HepG2 (cell line): Measurements from ENCODE around the gene RNH1. TPM values are rescaled to one million over a fixed set of nuclear protein-coding genes. Genes with fewer than 3 reads are reported as not detected.
A peak's percentile ranks its signal among the peaks of the same experiment; 100 is the strongest.

ENCODE experiments used
- AGO2 ChIP-seq: fragments of 200-400 bp; formaldehyde crosslinking; optimal IDR thresholded peaks from 2 replicates; pipeline ENCODE3; 2017; ENCODE audit warnings: mild to moderate bottlenecking, low read depth, low read length, moderate library complexity
- AHR ChIP-seq: IDR thresholded peaks from 2 replicates; pipeline ENCODE4 v1.6.1; 2018; ENCODE audit warnings: missing genetic modification reagents, missing compliant biosample characterization
- GATA4 ChIP-seq: sonication (generic); IDR thresholded peaks from 2 replicates; pipeline ENCODE4 v1.6.1; 2016; ENCODE audit warnings: antibody characterized with exemption, low read depth, borderline replicate concordance
- KDM6A ChIP-seq: IDR thresholded peaks from 2 replicates; pipeline ENCODE4 v1.6.1; 2016; ENCODE audit warnings: low read depth
- MIER3 ChIP-seq: IDR thresholded peaks from 2 replicates; pipeline ENCODE4 v1.6.1; 2016; ENCODE audit warnings: missing compliant biosample characterization, borderline replicate concordance
- NR1H2 ChIP-seq: sonication (generic); formaldehyde crosslinking; IDR thresholded peaks from 2 replicates; pipeline ENCODE4 v1.8.1; 2022; ENCODE audit warnings: low read depth, missing genetic modification reagents, borderline replicate concordance
- POLR2A ChIP-seq, 2 experiments: IDR thresholded peaks; 2 replicates each; pipeline ENCODE4 v1.6.1; 2011; ENCODE audit warnings: low read depth in 2 of 2, low read length in 2 of 2, mild to moderate bottlenecking in 1 of 2, moderate library complexity in 1 of 2; ENCODE audit not compliant: insufficient read depth in 1 of 2
- RORA ChIP-seq: sonication (generic); formaldehyde crosslinking; IDR thresholded peaks from 2 replicates; pipeline ENCODE4 v1.5.0; 2020; ENCODE audit warnings: mild to moderate bottlenecking, missing genetic modification reagents, moderate library complexity
- ZNF563 ChIP-seq: sonication (generic); formaldehyde crosslinking; IDR thresholded peaks from 2 replicates; pipeline ENCODE4 v1.8.0; 2022; ENCODE audit warnings: mild to moderate bottlenecking, moderate library complexity, missing genetic modification reagents
- ZNF703 ChIP-seq: sonication (generic); formaldehyde crosslinking; IDR thresholded peaks from 2 replicates; pipeline ENCODE4 v1.5.1; 2020; ENCODE audit warnings: missing genetic modification reagents, mild to moderate bottlenecking, moderate library complexity, borderline replicate concordance
- ZNF749 ChIP-seq: sonication (generic); formaldehyde crosslinking; IDR thresholded peaks from 2 replicates; pipeline ENCODE4 v1.8.0; 2022; ENCODE audit warnings: mild to moderate bottlenecking, missing genetic modification reagents, moderate library complexity, borderline replicate concordance
- polyA plus RNA-seq, 8 experiments: library from polyadenylated mRNA; depleted of rRNA in 3 of 8; stranded (reverse) in 7 of 8; unstranded in 1 of 8; fragments of >200 nt; fragmentation: Illumina TruSeq in 4 of 8; extraction: Trizol in 4 of 8; gene quantifications; 2 replicates each; pipeline versions ENCODE4 v1.2.1 to v1.2.3, GENCODE V29; 2011 to 2016; ENCODE audit warnings: low read depth in 4 of 8, missing spikeins in 1 of 8, mixed read lengths in 1 of 8; ENCODE audit not compliant: insufficient read depth in 1 of 8
- total RNA-seq, 5 experiments: library from RNA; depleted of rRNA; stranded (reverse); fragments of >200 nt; fragmentation: Illumina TruSeq; extraction: Trizol; gene quantifications; 2 replicates each; pipeline ENCODE4 v1.2.3, GENCODE V29; 2016; ENCODE audit warnings: low read depth in 1 of 5
- TF ChIP-seq, protein P1 (sequence below): IDR thresholded peaks from 2 replicates; pipeline ENCODE4 v1.6.1; 2016; ENCODE audit warnings: low read depth, borderline replicate concordance
- TF ChIP-seq, protein P2 (sequence below): sonication (generic); formaldehyde crosslinking; IDR thresholded peaks from 2 replicates; pipeline ENCODE4 v1.5.0; 2020; ENCODE audit warnings: mild to moderate bottlenecking, missing genetic modification reagents, borderline replicate concordance
- TF ChIP-seq, protein P3 (sequence below): sonication (generic); formaldehyde crosslinking; IDR thresholded peaks from 2 replicates; pipeline ENCODE4 v1.9.0; 2021; ENCODE audit warnings: missing genetic modification reagents, borderline replicate concordance
- TF ChIP-seq, protein P4 (sequence below): sonication (generic); formaldehyde crosslinking; IDR thresholded peaks from 2 replicates; pipeline ENCODE4 v1.4.0; 2020; ENCODE audit warnings: missing genetic modification reagents

The RNH1 gene
- total and polyA plus RNA-seq, 2 of the 13 experiments (the other 11 are each of a cell fraction or from before 2014, with no cell fraction given), result 36.0 to 74.1 TPM

DNA sequence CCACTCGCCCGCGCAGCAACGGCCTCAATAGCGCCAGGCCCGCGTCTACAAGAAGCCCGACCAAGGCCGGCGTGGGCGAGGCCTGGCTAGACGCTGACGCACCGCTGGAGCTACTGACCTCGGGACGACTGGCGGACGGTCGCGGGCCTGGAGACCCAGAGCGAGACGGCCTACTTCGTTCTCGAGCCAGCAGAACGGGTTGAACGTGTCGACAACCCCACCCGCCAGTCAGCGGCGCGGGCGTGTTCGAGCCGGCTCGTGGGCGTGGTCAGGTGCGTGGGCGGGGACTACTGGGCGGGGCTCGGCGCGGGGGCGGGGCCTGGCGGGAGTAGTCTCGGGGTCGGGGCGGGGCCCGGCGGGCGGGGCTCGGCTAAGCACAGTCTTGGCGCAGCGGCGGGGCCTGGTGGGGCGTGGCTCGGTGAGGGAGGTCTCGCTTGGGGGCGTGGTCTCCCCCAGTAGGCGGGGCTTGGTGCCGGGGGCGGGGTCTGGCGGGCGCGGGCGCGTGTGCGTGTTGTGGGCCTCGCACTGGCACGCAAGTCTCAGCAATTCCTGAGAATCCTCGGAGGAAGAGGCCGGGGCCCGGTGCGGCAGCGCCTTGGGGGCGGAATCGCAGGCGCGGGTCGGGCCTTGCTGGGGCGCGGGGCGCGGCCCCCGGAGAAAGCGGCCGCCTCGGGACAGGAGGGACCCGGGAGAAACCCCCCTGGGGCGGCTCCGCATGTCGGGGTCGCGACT lies at the start of gene RNH1 (continued):
- TF ChIP-seq RORA (CRISPR knock-in tag) (no peak), AGO2 (no peak), KDM6A (CRISPR knock-in tag) (no peak), POLR2A (IDR thresholded peaks at IDR 0.05; ENCODE audit: insufficient read depth in 1 of 2, low read depth in 2 of 2, low read length in 2 of 2) (peak; percentile 72 to 80), NR1H2 (no peak), ZNF749 (CRISPR knock-in tag) (no peak), AHR (0 out of 2 replicates have a peak, but pooled peaks have one; percentile 4), GATA4 (no peak), ZNF703 (CRISPR knock-in tag) (no peak), MIER3 (0 out of 2 replicates have a peak, but pooled peaks have one; percentile 16), ZNF563 (CRISPR knock-in tag) (no peak)
- TF ChIP-seq, protein P1, sequence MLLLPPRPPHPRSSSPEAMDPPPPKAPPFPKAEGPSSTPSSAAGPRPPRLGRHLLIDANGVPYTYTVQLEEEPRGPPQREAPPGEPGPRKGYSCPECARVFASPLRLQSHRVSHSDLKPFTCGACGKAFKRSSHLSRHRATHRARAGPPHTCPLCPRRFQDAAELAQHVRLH, result no peak
- TF ChIP-seq, protein P2, sequence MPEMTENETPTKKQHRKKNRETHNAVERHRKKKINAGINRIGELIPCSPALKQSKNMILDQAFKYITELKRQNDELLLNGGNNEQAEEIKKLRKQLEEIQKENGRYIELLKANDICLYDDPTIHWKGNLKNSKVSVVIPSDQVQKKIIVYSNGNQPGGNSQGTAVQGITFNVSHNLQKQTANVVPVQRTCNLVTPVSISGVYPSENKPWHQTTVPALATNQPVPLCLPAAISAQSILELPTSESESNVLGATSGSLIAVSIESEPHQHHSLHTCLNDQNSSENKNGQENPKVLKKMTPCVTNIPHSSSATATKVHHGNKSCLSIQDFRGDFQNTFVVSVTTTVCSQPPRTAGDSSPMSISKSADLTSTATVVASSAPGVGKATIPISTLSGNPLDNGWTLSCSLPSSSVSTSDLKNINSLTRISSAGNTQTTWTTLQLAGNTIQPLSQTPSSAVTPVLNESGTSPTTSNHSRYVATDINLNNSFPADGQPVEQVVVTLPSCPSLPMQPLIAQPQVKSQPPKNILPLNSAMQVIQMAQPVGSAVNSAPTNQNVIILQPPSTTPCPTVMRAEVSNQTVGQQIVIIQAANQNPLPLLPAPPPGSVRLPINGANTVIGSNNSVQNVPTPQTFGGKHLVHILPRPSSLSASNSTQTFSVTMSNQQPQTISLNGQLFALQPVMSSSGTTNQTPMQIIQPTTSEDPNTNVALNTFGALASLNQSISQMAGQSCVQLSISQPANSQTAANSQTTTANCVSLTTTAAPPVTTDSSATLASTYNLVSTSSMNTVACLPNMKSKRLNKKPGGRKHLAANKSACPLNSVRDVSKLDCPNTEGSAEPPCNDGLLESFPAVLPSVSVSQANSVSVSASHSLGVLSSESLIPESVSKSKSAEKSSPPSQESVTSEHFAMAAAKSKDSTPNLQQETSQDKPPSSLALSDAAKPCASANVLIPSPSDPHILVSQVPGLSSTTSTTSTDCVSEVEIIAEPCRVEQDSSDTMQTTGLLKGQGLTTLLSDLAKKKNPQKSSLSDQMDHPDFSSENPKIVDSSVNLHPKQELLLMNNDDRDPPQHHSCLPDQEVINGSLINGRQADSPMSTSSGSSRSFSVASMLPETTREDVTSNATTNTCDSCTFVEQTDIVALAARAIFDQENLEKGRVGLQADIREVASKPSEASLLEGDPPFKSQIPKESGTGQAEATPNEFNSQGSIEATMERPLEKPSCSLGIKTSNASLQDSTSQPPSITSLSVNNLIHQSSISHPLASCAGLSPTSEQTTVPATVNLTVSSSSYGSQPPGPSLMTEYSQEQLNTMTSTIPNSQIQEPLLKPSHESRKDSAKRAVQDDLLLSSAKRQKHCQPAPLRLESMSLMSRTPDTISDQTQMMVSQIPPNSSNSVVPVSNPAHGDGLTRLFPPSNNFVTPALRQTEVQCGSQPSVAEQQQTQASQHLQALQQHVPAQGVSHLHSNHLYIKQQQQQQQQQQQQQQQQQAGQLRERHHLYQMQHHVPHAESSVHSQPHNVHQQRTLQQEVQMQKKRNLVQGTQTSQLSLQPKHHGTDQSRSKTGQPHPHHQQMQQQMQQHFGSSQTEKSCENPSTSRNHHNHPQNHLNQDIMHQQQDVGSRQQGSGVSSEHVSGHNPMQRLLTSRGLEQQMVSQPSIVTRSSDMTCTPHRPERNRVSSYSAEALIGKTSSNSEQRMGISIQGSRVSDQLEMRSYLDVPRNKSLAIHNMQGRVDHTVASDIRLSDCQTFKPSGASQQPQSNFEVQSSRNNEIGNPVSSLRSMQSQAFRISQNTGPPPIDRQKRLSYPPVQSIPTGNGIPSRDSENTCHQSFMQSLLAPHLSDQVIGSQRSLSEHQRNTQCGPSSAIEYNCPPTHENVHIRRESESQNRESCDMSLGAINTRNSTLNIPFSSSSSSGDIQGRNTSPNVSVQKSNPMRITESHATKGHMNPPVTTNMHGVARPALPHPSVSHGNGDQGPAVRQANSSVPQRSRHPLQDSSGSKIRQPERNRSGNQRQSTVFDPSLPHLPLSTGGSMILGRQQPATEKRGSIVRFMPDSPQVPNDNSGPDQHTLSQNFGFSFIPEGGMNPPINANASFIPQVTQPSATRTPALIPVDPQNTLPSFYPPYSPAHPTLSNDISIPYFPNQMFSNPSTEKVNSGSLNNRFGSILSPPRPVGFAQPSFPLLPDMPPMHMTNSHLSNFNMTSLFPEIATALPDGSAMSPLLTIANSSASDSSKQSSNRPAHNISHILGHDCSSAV (CRISPR knock-in tag), result no peak
- TF ChIP-seq, protein P3, sequence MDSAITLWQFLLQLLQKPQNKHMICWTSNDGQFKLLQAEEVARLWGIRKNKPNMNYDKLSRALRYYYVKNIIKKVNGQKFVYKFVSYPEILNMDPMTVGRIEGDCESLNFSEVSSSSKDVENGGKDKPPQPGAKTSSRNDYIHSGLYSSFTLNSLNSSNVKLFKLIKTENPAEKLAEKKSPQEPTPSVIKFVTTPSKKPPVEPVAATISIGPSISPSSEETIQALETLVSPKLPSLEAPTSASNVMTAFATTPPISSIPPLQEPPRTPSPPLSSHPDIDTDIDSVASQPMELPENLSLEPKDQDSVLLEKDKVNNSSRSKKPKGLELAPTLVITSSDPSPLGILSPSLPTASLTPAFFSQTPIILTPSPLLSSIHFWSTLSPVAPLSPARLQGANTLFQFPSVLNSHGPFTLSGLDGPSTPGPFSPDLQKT (CRISPR knock-in tag), result no peak
- TF ChIP-seq, protein P4, sequence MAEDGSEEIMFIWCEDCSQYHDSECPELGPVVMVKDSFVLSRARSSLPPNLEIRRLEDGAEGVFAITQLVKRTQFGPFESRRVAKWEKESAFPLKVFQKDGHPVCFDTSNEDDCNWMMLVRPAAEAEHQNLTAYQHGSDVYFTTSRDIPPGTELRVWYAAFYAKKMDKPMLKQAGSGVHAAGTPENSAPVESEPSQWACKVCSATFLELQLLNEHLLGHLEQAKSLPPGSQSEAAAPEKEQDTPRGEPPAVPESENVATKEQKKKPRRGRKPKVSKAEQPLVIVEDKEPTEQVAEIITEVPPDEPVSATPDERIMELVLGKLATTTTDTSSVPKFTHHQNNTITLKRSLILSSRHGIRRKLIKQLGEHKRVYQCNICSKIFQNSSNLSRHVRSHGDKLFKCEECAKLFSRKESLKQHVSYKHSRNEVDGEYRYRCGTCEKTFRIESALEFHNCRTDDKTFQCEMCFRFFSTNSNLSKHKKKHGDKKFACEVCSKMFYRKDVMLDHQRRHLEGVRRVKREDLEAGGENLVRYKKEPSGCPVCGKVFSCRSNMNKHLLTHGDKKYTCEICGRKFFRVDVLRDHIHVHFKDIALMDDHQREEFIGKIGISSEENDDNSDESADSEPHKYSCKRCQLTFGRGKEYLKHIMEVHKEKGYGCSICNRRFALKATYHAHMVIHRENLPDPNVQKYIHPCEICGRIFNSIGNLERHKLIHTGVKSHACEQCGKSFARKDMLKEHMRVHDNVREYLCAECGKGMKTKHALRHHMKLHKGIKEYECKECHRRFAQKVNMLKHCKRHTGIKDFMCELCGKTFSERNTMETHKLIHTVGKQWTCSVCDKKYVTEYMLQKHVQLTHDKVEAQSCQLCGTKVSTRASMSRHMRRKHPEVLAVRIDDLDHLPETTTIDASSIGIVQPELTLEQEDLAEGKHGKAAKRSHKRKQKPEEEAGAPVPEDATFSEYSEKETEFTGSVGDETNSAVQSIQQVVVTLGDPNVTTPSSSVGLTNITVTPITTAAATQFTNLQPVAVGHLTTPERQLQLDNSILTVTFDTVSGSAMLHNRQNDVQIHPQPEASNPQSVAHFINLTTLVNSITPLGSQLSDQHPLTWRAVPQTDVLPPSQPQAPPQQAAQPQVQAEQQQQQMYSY (CRISPR knock-in tag), result no peak
